Measurements from ENCODE around the gene UNC45A. TPM values are rescaled to one million over a fixed set of nuclear protein-coding genes. Genes with fewer than 3 reads are reported as not detected.

Gene UNC45A
- total and polyA plus RNA-seq, 2 of the 4 experiments (the other 2 are of a cell fraction) = 68.9 to 100 TPM

- Histone ChIP-seq H3K18ac (ENCODE audit: low read depth, low read length) (no peak overlapping the region), H2BK120ac (ENCODE audit: low read depth, low read length) (no peak overlapping the region), H2BK5ac (ENCODE audit: low read depth, low read length, poor library complexity, severe bottlenecking) (no peak overlapping the region), H4K5ac (ENCODE audit: low read depth, low read length) (no peak overlapping the region), H3K27me3 (ENCODE audit: control insufficient read depth, insufficient read depth, low read length) (no peaks in the 10 kb centered on the region), H3K4me1 (ENCODE audit: control insufficient read depth, insufficient read depth, low read length) (no peaks in the 10 kb centered on the region), H4K20me1 (ENCODE audit: insufficient read depth, low read length) (no peaks in the 10 kb centered on the region), H3K4me2 (ENCODE audit: low read depth, low read length) (no peak overlapping the region), H3K9me1 (ENCODE audit: insufficient read depth, low read length) (peaks cover 3% of the 10 kb centered on the region; the same call in 1 of the 2 replicates), H4K91ac (ENCODE audit: insufficient read depth, low read depth, low read length) (no peak overlapping the region), H3K9me3 (ENCODE audit: control insufficient read depth, insufficient read depth, low read length) (no peaks in the 10 kb centered on the region), H3K4ac (ENCODE audit: low read depth, low read length) (no peak overlapping the region), H3K36me3 (ENCODE audit: control insufficient read depth, insufficient read depth, low read length) (peaks cover 28% of the 10 kb centered on the region), H3K9ac (ENCODE audit: low read depth, low read length) (no peak overlapping the region), H2AK9ac (replicated peaks; ENCODE audit: low read depth, low read length, poor library complexity) (no peak overlapping the region), H3K23ac (ENCODE audit: low read depth, low read length) (no peak overlapping the region), H2BK15ac (ENCODE audit: low read depth, low read length) (no peak overlapping the region), H3K14ac (replicated peaks; ENCODE audit: low read depth, low read length) (no peak overlapping the region), H3K4me3 (ENCODE audit: insufficient read depth, low read depth, low read length) (no peak overlapping the region), H4K8ac (ENCODE audit: low read depth in 2 of 2, low read length in 2 of 2) (no peak overlapping the region), H2BK20ac (ENCODE audit: low read depth, low read length) (no peak overlapping the region), H3K79me1 (ENCODE audit: low read depth in 1 of 2, low read length in 2 of 2) (no peaks in the 10 kb centered on the region), H3K27ac (ENCODE audit: insufficient read depth, low read length) (no peak overlapping the region), H2AFZ (replicated peaks; ENCODE audit: low read length, poor library complexity) (no peak overlapping the region), H2AK5ac (ENCODE audit: low read depth, low read length) (no peak overlapping the region), H3K56ac (ENCODE audit: extremely low read depth, insufficient read depth, low read length) (no peak overlapping the region)
- dilution Hi-C loops (cut with HindIII; ENCODE audit: low sequenced_read_pairs, unreplicated experiment) = no loop called here
- ATAC-seq (ENCODE audit: low read depth) (no peak), DNase-seq (no peak)
- no TSS peak for BruUV-seq (replicated peaks)
- ChIA-PET CTCF (no interaction called here), POLR2A (ENCODE audit: unreplicated experiment) (interaction anchor here (0.6 kb wide), 1 partner anchor 17 kb away, joined by 24 read pairs; no protein-coding TSS in a partner anchor)
- intact Hi-C loops (cut with micrococcal nuclease) = no loop called here
- WGBS, 2 experiments (ENCODE audit: extremely low coverage in 2 of 2, insufficient read length in 1 of 2) = 93% methylated on average over 7 of the region's 11 CpGs; no CpG with 5 or more reads in 1 of the 2 experiments
- no peak for TF ChIP-seq RAD21 (IDR thresholded peaks at IDR 0.05; ENCODE audit: low read length)
- no peak for TF ChIP-seq USF2 (IDR thresholded peaks at IDR 0.05; ENCODE audit: low read depth, low read length)
- TF ChIP-seq SMC3 (IDR thresholded peaks at IDR 0.05; ENCODE audit: low read depth, low read length) = no peak
- TF ChIP-seq POLR2A (IDR thresholded peaks at IDR 0.05; ENCODE audit: low read depth, low read length) = no peak
- TF ChIP-seq CTCF (conservative IDR thresholded peaks at IDR 0.05; ENCODE audit: low read depth, low read length) = no peak
- TF ChIP-seq MAFK (IDR thresholded peaks at IDR 0.05; ENCODE audit: low read depth, low read length) = no peak
- no peak for TF ChIP-seq BHLHE40 (IDR thresholded peaks at IDR 0.05; ENCODE audit: low read depth, low read length)
- TF ChIP-seq CHD1 (IDR thresholded peaks at IDR 0.05; ENCODE audit: low read depth, low read length) = no peak
- TF ChIP-seq FOS (IDR thresholded peaks at IDR 0.05; ENCODE audit: low read depth, low read length) = no peak
- TF ChIP-seq MXI1 (IDR thresholded peaks at IDR 0.05; ENCODE audit: borderline replicate concordance, low read depth, low read length) = no peak
- no peak for TF ChIP-seq NFE2L2 (IDR thresholded peaks at IDR 0.05; ENCODE audit: low read depth, low read length)
- TF ChIP-seq CEBPB (IDR thresholded peaks at IDR 0.05; ENCODE audit: low read depth, low read length) = no peak
- TF ChIP-seq ELK1 (IDR thresholded peaks at IDR 0.05; ENCODE audit: borderline replicate concordance, low read depth, low read length) = no peak
- TF ChIP-seq RCOR1 (IDR thresholded peaks at IDR 0.05; ENCODE audit: insufficient replicate concordance, low read length) = no peak
- no peak for TF ChIP-seq RFX5 (IDR thresholded peaks at IDR 0.05; ENCODE audit: low read depth, low read length)
- no peak for TF ChIP-seq MAZ (IDR thresholded peaks at IDR 0.05; ENCODE audit: borderline replicate concordance, low read depth, low read length)
- in situ Hi-C loops (cut with MboI; ENCODE audit: low sequenced_read_pairs) = loop anchor here (25.0 kb wide), 1 partner anchor 580 kb away; no protein-coding TSS in a partner anchor
Observed at GRCh38 chr15:90892023-90892422, 43.1 kb upstream of the UNC45A start.

Measured in IMR-90 (cell line).